UCSD-AML1 (cell line): ENCODE data around the gene HMGCS2.
"Not testable (repeated sequence)": the region's sequence is repeated elsewhere in the genome, so short reads cannot be mapped to it uniquely, and the experiment has no call there.

Experiments
- DNase-seq: peaks from one replicate; lab custom pipeline; 2025; ENCODE audit not compliant: unreplicated experiment; lab: John Stamatoyannopoulos, UW

HMGCS2 gene

GRCh38 chr1:119731741-119732430 is 36.8 kb downstream of the HMGCS2 start:
- no peak for DNase-seq

GRCh38 chr1:119731060-119731459 is 37.6 kb downstream of the HMGCS2 start:
- no peak for DNase-seq

- DNase-seq, result no peak
Measured at GRCh38 chr1:119729044-119729443, 39.7 kb downstream of the HMGCS2 start.

GRCh38 chr1:119727991-119728390 is 40.7 kb downstream of the HMGCS2 start:
- no peak for DNase-seq

- DNase-seq, result no peak
Measured at GRCh38 chr1:119725626-119726025, 43.1 kb downstream of the HMGCS2 start.

GRCh38 chr1:119724611-119725218 is 44.0 kb downstream of the HMGCS2 start:
- no peak for DNase-seq

- DNase-seq, result no peak
Measured at GRCh38 chr1:119721896-119722295, 46.8 kb downstream of the HMGCS2 start.

- no peak for DNase-seq
Measured at GRCh38 chr1:119720866-119721440, 47.8 kb downstream of the HMGCS2 start.

GRCh38 chr1:119718972-119719371 is 49.7 kb downstream of the HMGCS2 start:
- no peak for DNase-seq

- no peak for DNase-seq
Measured at GRCh38 chr1:119718409-119718808, 50.3 kb downstream of the HMGCS2 start.

GRCh38 chr1:119715542-119715941 is 53.2 kb downstream of the HMGCS2 start:
- DNase-seq, result peak; percentile 16

GRCh38 chr1:119714583-119714982 is 54.1 kb downstream of the HMGCS2 start:
- DNase-seq, result no peak

GRCh38 chr1:119713749-119714456 is 54.8 kb downstream of the HMGCS2 start:
- DNase-seq, result no peak

- DNase-seq, result no peak
Measured at GRCh38 chr1:119713039-119713748, 55.5 kb downstream of the HMGCS2 start.

GRCh38 chr1:119712342-119713038 is 56.2 kb downstream of the HMGCS2 start:
- DNase-seq, result peak; percentile 66

- peak; percentile 63 for DNase-seq
Measured at GRCh38 chr1:119711804-119712341, 56.8 kb downstream of the HMGCS2 start, which contains the start of gene PHGDH. Gene PHGDH (plus strand): TSS chr1:119711934. CDS start chr1:119712023, 89 bp downstream.

- not testable (repeated sequence) for DNase-seq
Measured at GRCh38 chr1:119711356-119711803, 57.3 kb downstream of the HMGCS2 start.

GRCh38 chr1:119706599-119706998 is 62.1 kb downstream of the HMGCS2 start:
- not testable (repeated sequence) for DNase-seq

GRCh38 chr1:119703666-119704450 is 64.8 kb downstream of the HMGCS2 start:
- no peak for DNase-seq
